ENCODE data around the gene TMEM134. TPM values are rescaled to one million over a fixed set of nuclear protein-coding genes. Genes with fewer than 3 reads are reported as not detected.
A peak's percentile ranks its signal among the peaks of the same experiment; 100 is the strongest.

The TMEM134 gene
- total and polyA plus RNA-seq, 9 of the 15 experiments (the other 6 are each of a cell fraction or from before 2014, with no cell fraction given) = 0.63 to 48.4 (median 10.7) TPM

GRCh38 chr11:67468759-67469507 lies at the start of gene TMEM134 (continued):
- TF ChIP-seq ARID3B (CRISPR knock-in tag; IDR thresholded peaks at IDR 0.05; ENCODE audit: borderline replicate concordance) = no peak
- TF ChIP-seq HDAC6 (IDR thresholded peaks at IDR 0.05; ENCODE audit: low read depth, low read length) = no peak
- TF ChIP-seq KDM1A (IDR thresholded peaks at IDR 0.05) = no peak
- no peak for TF ChIP-seq IRF1 (CRISPR knock-in tag; IDR thresholded peaks at IDR 0.05; ENCODE audit: borderline replicate concordance)
- TF ChIP-seq SNIP1 (IDR thresholded peaks at IDR 0.05; ENCODE audit: low read depth) = no peak
- TF ChIP-seq MNT (conservative IDR thresholded peaks at IDR 0.05) = peak; percentile 70 to 80; a peak in 3 of 4 replicates
- no peak for TF ChIP-seq TAL1 (IDR thresholded peaks at IDR 0.05)
- no peak for TF ChIP-seq PHTF2 (CRISPR knock-in tag; IDR thresholded peaks at IDR 0.05)
- TF ChIP-seq RAD21 (CRISPR knock-in tag; conservative IDR thresholded peaks at IDR 0.05 in 1 of 2, IDR thresholded peaks at IDR 0.05 in 1 of 2) = peak; percentile 54 to 76
- TF ChIP-seq FOSL1 (tag; conservative IDR thresholded peaks at IDR 0.05) = peak; percentile 46; the same call in 1 of the 2 replicates
- TF ChIP-seq PATZ1 (CRISPR knock-in tag; IDR thresholded peaks at IDR 0.05; ENCODE audit: borderline replicate concordance) = no peak
- peak; percentile 86; the same call in 1 of the 2 replicates for TF ChIP-seq KDM2B (CRISPR knock-in tag; IDR thresholded peaks at IDR 0.05)
- TF ChIP-seq PBX2 (CRISPR knock-in tag; IDR thresholded peaks at IDR 0.05; ENCODE audit: low read depth) = no peak
- TF ChIP-seq PBX2 (tag; conservative IDR thresholded peaks at IDR 0.05; ENCODE audit: low read depth) = no peak
- TF ChIP-seq, protein P1, sequence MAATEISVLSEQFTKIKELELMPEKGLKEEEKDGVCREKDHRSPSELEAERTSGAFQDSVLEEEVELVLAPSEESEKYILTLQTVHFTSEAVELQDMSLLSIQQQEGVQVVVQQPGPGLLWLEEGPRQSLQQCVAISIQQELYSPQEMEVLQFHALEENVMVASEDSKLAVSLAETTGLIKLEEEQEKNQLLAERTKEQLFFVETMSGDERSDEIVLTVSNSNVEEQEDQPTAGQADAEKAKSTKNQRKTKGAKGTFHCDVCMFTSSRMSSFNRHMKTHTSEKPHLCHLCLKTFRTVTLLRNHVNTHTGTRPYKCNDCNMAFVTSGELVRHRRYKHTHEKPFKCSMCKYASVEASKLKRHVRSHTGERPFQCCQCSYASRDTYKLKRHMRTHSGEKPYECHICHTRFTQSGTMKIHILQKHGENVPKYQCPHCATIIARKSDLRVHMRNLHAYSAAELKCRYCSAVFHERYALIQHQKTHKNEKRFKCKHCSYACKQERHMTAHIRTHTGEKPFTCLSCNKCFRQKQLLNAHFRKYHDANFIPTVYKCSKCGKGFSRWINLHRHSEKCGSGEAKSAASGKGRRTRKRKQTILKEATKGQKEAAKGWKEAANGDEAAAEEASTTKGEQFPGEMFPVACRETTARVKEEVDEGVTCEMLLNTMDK (IDR thresholded peaks at IDR 0.05; ENCODE audit: borderline replicate concordance, insufficient read depth, low read depth, low read length, poor library complexity, severe bottlenecking) = no peak

Measured in K562 (cell line).